K562 (cell line): ENCODE measurements around the gene LIPF. TPM values are rescaled to one million over a fixed set of nuclear protein-coding genes. Genes with fewer than 3 reads are reported as not detected.

Experiments
- ATAC-seq: fragments of 200-7000 bp; cut with Tn5 transposase; 3 replicates; pipeline ENCODE4 v1.9.1; 2020; ENCODE audit warnings: moderate library complexity
- BruUV-seq: library from RNA; stranded (reverse); fragments of 400-500 nt; replicated peaks from 2 replicates; lab custom pipeline; 2021; lab: Mats Ljungman, UMichigan
- CTCF ChIA-PET: fragments of 300-600 bp; formaldehyde crosslinking; extraction: SDS; loops from one replicate; lab custom pipeline; 2021; ENCODE audit warnings: low intra/inter-chr PET ratio; lab: Yijun Ruan, JAX
- POLR2A ChIA-PET: fragments of 300-600, 350-650 bp; sonication (Branson Sonifier 250); formaldehyde crosslinking; extraction: SDS; loops from one replicate; lab custom pipeline; 2021; ENCODE audit warnings: antibody characterized with exemption, inconsistent platforms; lab: Yijun Ruan, JAX
- DNase-seq, 4 experiments: peaks; one replicate each; pipeline versions ENCODE4 v3.0.0 to v3.0.0-alpha.2; 2011 to 2018; ENCODE audit warnings: low spot score in 3 of 4, mixed read lengths in 3 of 4; ENCODE audit errors: extremely low read depth in 1 of 4
- FAIRE-seq: peaks from 2 replicates; lab custom pipeline; 2011; peaks lifted over from hg19 to GRCh38; lab: Jason Lieb, UNC
- H2AFZ ChIP-seq: 2 replicates; pipeline ENCODE4 v1.6.0; 2011; ENCODE audit warnings: low read depth, low read length, control low read depth, inconsistent platforms
- H3K27ac ChIP-seq: fragments of 200-600 bp; 3 replicates; pipeline ENCODE4 v1.8.0; 2011; ENCODE audit warnings: low read depth, mild to moderate bottlenecking, control low read depth, inconsistent platforms, low read length, moderate library complexity, mixed read lengths; ENCODE audit errors: extremely low read depth
- H3K27me3 ChIP-seq, 2 experiments: fragments of 300-600 bp in 1 of 2; 2 replicates in 1 of 2; 3 replicates in 1 of 2; pipeline versions ENCODE4 v1.6.0 to v1.8.0; 2011; ENCODE audit warnings: inconsistent platforms in 2 of 2, low read length in 2 of 2, mild to moderate bottlenecking in 1 of 2, mixed read lengths in 1 of 2, moderate library complexity in 1 of 2; ENCODE audit not compliant: control insufficient read depth in 2 of 2, insufficient read depth in 2 of 2
- H3K36me3 ChIP-seq: fragments of 300-600 bp; 3 replicates; pipeline ENCODE4 v1.8.0; 2011; ENCODE audit warnings: mild to moderate bottlenecking, low read length, inconsistent platforms; ENCODE audit not compliant: control insufficient read depth, insufficient read depth
- H3K4me1 ChIP-seq, 2 experiments: fragments of 200-600 bp in 1 of 2; replicated peaks in 1 of 2; 2 replicates in 1 of 2; 3 replicates in 1 of 2; pipeline versions ENCODE4 v1.5.1 to v1.8.0; 2011; ENCODE audit warnings: inconsistent platforms in 2 of 2, low read length in 2 of 2, mild to moderate bottlenecking in 1 of 2, mixed read lengths in 1 of 2, moderate library complexity in 1 of 2; ENCODE audit not compliant: control insufficient read depth in 2 of 2, insufficient read depth in 2 of 2
- H3K4me2 ChIP-seq: 2 replicates; pipeline ENCODE4 v1.6.1; 2011; ENCODE audit warnings: low read length, control low read depth, inconsistent platforms, mixed read lengths; ENCODE audit not compliant: insufficient read depth
- H3K4me3 ChIP-seq: fragments of 200-600 bp; sonication (generic), shearing (Covaris generic); 2 replicates; pipeline ENCODE4 v1.5.1; 2016; ENCODE audit warnings: control low read depth, inconsistent platforms
- H3K79me2 ChIP-seq: fragments of 200-600 bp; 3 replicates; pipeline ENCODE4 v1.8.0; 2011; ENCODE audit warnings: low read length, inconsistent platforms; ENCODE audit not compliant: control insufficient read depth, insufficient read depth
- H3K9ac ChIP-seq, 2 experiments: 2 replicates each; pipeline versions ENCODE4 v1.6.0 to v1.6.1; 2011; ENCODE audit warnings: low read depth in 2 of 2, low read length in 2 of 2, control low read depth in 1 of 2, inconsistent platforms in 1 of 2, mild to moderate bottlenecking in 1 of 2, mixed read lengths in 1 of 2; ENCODE audit not compliant: insufficient read depth in 1 of 2
- H3K9me1 ChIP-seq: one replicate; pipeline ENCODE4 v1.6.0; 2011; ENCODE audit warnings: inconsistent platforms, mild to moderate bottlenecking, low read length, moderate library complexity; ENCODE audit not compliant: control insufficient read depth, insufficient read depth
- H3K9me3 ChIP-seq: replicated peaks from 2 replicates; pipeline ENCODE4 v1.5.1; 2011; ENCODE audit warnings: low read depth, low read length, inconsistent platforms; ENCODE audit not compliant: control insufficient read depth, insufficient read depth
- H4K20me1 ChIP-seq: replicated peaks from 2 replicates; pipeline ENCODE4 v1.6.1; 2011; ENCODE audit warnings: low read length, inconsistent platforms, mixed read lengths; ENCODE audit not compliant: control insufficient read depth, insufficient read depth
- DEAF1 ChIP-seq: fragments of 450-650 bp; formaldehyde crosslinking; IDR thresholded peaks from 2 replicates; pipeline ENCODE4 v1.4.0; 2020; ENCODE audit warnings: mild to moderate bottlenecking, moderate library complexity
- HDAC8 ChIP-seq: fragments of 450-650 bp; IDR thresholded peaks from 2 replicates; pipeline ENCODE4 v1.6.1; 2016; ENCODE audit warnings: mild to moderate bottlenecking, missing genetic modification characterization, moderate library complexity, missing compliant biosample characterization
- HNRNPL ChIP-seq: fragments of 200-400 bp; formaldehyde crosslinking; IDR thresholded peaks from 2 replicates; pipeline ENCODE4 v1.6.1; 2017; ENCODE audit warnings: low read depth, mild to moderate bottlenecking, low read length
- NEUROD1 ChIP-seq: fragments of 150-350 bp; IDR thresholded peaks from 2 replicates; pipeline ENCODE4 v1.6.1; 2014; ENCODE audit warnings: borderline replicate concordance, low read length, low read depth; ENCODE audit not compliant: partially characterized antibody
- RAD21 ChIP-seq, 2 experiments: fragments of 250-450 bp in 1 of 2; fragments of 450-650 bp in 1 of 2; sonication (Bioruptor Pico) in 1 of 2; formaldehyde crosslinking in 1 of 2; IDR thresholded peaks in 1 of 2; conservative IDR thresholded peaks in 1 of 2; 2 replicates each; pipeline versions ENCODE4 v1.4.0 to v1.8.0; 2020 to 2022; ENCODE audit warnings: mild to moderate bottlenecking in 2 of 2, moderate library complexity in 1 of 2
- ZNF324 ChIP-seq: fragments of 250-450 bp; sonication (Bioruptor Pico); IDR thresholded peaks from 2 replicates; pipeline ENCODE4 v1.4.0; 2020; ENCODE audit warnings: mild to moderate bottlenecking
- ZNF407 ChIP-seq: fragments of 450-650 bp; IDR thresholded peaks from 2 replicates; pipeline ENCODE4 v1.6.1; 2016; ENCODE audit warnings: low read depth
- WGBS: fragments of 100-300 bp; shearing (Covaris generic); methylation state at CpG from one replicate; pipeline ENCODE4 v1.1.6; 2016; ENCODE audit warnings: low coverage, mixed read lengths; ENCODE audit not compliant: insufficient coverage; ENCODE audit errors: missing lambda C conversion rate; 5-methylcytosine and 5-hydroxymethylcytosine counted together
- in situ Hi-C: fragments of 300-500 bp; cut with MboI; formaldehyde crosslinking; loops from 4 replicates; pipeline ENCODE4 v1.15.0; 2018; ENCODE audit warnings: inconsistent platforms, mixed read lengths
- intact Hi-C: fragments of 100-400 bp; cut with micrococcal nuclease; formaldehyde crosslinking; loops from 2 replicates; pipeline ENCODE4 v1.14.2; 2022
- polyA plus RNA-seq, 8 experiments: library from polyadenylated mRNA; depleted of rRNA in 4 of 8; stranded (reverse) in 5 of 8; unstranded in 3 of 8; fragments of >200 nt; fragmentation: Nextera tagmentation in 2 of 8; fragmentation: Illumina TruSeq in 1 of 8; extraction: Ambion mirVana in 2 of 8; extraction: Trizol in 1 of 8; gene quantifications; 2 replicates each; pipeline versions ENCODE4 v1.2.1 to v1.2.3, GENCODE V29; 2011 to 2014; ENCODE audit warnings: inconsistent platforms in 1 of 8, missing spikeins in 1 of 8
- total RNA-seq, 7 experiments: library from RNA; depleted of rRNA in 6 of 7; stranded (reverse); fragments of >200 nt in 6 of 7; fragmentation: Illumina TruSeq in 2 of 7; extraction: Trizol in 2 of 7; gene quantifications; 2 replicates each; pipeline versions ENCODE4 v1.2.1 to v1.2.3, GENCODE V29; 2011 to 2021; ENCODE audit warnings: low replicate concordance in 1 of 7

Gene LIPF
- total and polyA plus RNA-seq, 9 of the 15 experiments (the other 6 are each of a cell fraction or from before 2014, with no cell fraction given), result not detected

- 0% methylated on average over 1 of the region's 1 CpG for whole genome bisulfite sequencing
- intact Hi-C loops, result no loop called here
- no peak for DNase-seq
- Histone ChIP-seq H2AFZ (no peak overlapping the region), H4K20me1 (no peaks in the 10 kb centered on the region), H3K36me3 (no peaks in the 10 kb centered on the region), H3K4me2 (no peak overlapping the region), H3K9me3 (no peaks in the 10 kb centered on the region), H3K79me2 (no peaks in the 10 kb centered on the region), H3K4me1 (no peaks in the 10 kb centered on the region), H3K9me1 (no peaks in the 10 kb centered on the region), H3K4me3 (no peak overlapping the region), H3K9ac (no peak overlapping the region), H3K27ac (no peak overlapping the region), H3K27me3 (no peaks in the 10 kb centered on the region)
- no peak for TF ChIP-seq HNRNPL
- no peak for TF ChIP-seq ZNF407
- TF ChIP-seq ZNF324 (CRISPR knock-in tag), result no peak
- no peak for TF ChIP-seq HDAC8 (tag)
- no peak for TF ChIP-seq DEAF1 (CRISPR knock-in tag)
- no peak for TF ChIP-seq NEUROD1
- no peak for TF ChIP-seq RAD21 (CRISPR knock-in tag; conservative IDR thresholded peaks at IDR 0.05 in 1 of 2, IDR thresholded peaks at IDR 0.05 in 1 of 2)
- no peak for ATAC-seq
- no peak for FAIRE-seq
- ChIA-PET POLR2A (no interaction called here), CTCF (no interaction called here)
- in situ Hi-C loops, result no loop called here
- BruUV-seq, result no TSS peak
These were observed 43.8 kb upstream of the LIPF start for GRCh38 chr10:88620441-88620840.
